Vein endothelial cell (primary cell): ENCODE data around the gene MYZAP. TPM values are rescaled to one million over a fixed set of nuclear protein-coding genes. Genes with fewer than 3 reads are reported as not detected.

Experiments
- total RNA-seq: library from RNA; depleted of rRNA; stranded (reverse); fragments of >200 nt; gene quantifications from 2 replicates; pipeline ENCODE4 v1.2.3, GENCODE V29; 2012

Gene MYZAP, protein sequence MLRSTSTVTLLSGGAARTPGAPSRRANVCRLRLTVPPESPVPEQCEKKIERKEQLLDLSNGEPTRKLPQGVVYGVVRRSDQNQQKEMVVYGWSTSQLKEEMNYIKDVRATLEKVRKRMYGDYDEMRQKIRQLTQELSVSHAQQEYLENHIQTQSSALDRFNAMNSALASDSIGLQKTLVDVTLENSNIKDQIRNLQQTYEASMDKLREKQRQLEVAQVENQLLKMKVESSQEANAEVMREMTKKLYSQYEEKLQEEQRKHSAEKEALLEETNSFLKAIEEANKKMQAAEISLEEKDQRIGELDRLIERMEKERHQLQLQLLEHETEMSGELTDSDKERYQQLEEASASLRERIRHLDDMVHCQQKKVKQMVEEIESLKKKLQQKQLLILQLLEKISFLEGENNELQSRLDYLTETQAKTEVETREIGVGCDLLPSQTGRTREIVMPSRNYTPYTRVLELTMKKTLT
- total RNA-seq: 12.7 and 14.4 TPM in 2 replicates

GRCh38 chr15:57591822-57592367, at the start of gene MYZAP:
TSS of gene MYZAP (plus strand) at chr15:57591904. CDS start at chr15:57592035, 131 bp downstream.

DNA sequence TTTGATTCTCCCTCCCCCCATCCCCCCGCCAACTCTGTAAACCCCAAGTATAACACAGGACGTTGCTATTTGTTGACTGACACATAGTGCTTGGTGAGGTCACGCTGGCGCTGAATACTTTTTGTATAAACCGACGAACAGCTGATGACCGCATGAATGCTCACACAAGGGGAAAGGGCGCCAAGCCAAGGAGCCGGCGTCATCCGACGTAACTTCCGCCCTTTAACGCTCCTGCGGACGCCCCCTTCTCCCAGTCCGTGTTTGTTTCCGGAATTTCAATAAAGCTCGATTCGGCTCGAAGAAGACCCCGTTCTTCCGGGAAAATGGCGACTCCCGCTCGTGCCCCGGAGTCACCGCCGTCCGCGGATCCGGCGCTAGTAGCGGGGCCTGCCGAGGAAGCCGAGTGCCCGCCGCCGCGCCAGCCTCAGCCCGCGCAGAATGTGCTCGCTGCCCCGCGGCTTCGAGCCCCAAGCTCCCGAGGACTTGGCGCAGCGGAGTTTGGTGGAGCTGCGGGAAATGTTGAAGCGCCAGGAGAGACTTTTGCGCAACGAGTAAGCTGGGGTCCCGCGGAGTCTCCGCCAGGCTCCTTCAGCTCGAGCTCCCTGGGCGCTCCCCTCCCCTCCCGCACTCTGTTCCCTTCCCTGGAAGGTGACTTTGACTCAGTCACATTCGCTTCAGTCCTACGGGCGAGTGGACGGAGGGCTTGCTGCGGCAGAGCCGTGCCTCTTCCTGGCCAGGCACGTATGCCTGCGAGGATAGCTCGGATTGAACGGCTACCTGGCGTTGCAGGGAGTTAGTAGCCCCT, 114.9 kb downstream of the MYZAP start, which contains the start of gene POLR2M:
POLR2M (plus strand) TSS at position 310 of the 805 bp plus-strand sequence; CDS start at position 439, 129 bp downstream.

Other genes with a start within 250 kb of the MYZAP start
- gene CGNL1, start 215.4 kb upstream of the MYZAP start, total RNA-seq: 20.2 and 23.8 TPM in 2 replicates
- 73.4 and 291 TPM in 2 replicates for gene POLR2M, start 114.8 kb downstream of the MYZAP start, total RNA-seq